SK-N-MC (cell line): ENCODE results near the gene FGF19.

Source experiments
- DNase-seq: peaks from one replicate; pipeline ENCODE4 v3.0.0-alpha.2; 2011; ENCODE audit warnings: low read depth, low spot score
- H3K27ac ChIP-seq: fragments of 200-600 bp; sonication (generic); 2 replicates; pipeline ENCODE4 v1.5.1; 2016; ENCODE audit warnings: mixed run types
- H3K36me3 ChIP-seq: fragments of 200-600 bp; sonication (generic); 2 replicates; pipeline ENCODE4 v1.6.1; 2017; ENCODE audit warnings: antibody characterized with exemption, low read length, mixed read lengths; ENCODE audit not compliant: insufficient read depth
- H3K4me3 ChIP-seq: fragments of 200-600 bp; sonication (generic); 2 replicates; pipeline ENCODE4 v1.5.1; 2016
- H3K9ac ChIP-seq: fragments of 200-600 bp; sonication (generic); 2 replicates; pipeline ENCODE4 v1.8.0; 2017; ENCODE audit warnings: mixed run types, mixed read lengths; ENCODE audit not compliant: insufficient read length
- H3K9me3 ChIP-seq: fragments of 200-600 bp; sonication (generic); 2 replicates; pipeline ENCODE4 v1.6.1; 2017; ENCODE audit warnings: low read depth, mild to moderate bottlenecking, antibody characterized with exemption, low read length, moderate library complexity, mixed read lengths
- EZH2 ChIP-seq: fragments of 200-600 bp; sonication (generic); IDR thresholded peaks from one replicate; pipeline ENCODE4 v1.6.1; 2017; ENCODE audit warnings: antibody characterized with exemption
- FOXP2 ChIP-seq: optimal IDR thresholded peaks from 2 replicates; pipeline ENCODE3; 2011; ENCODE audit warnings: mild to moderate bottlenecking, moderate library complexity; ENCODE audit not compliant: insufficient read depth; ENCODE audit errors: extremely low read length, control extremely low read depth
- POLR2AphosphoS5 ChIP-seq: IDR thresholded peaks from 2 replicates; pipeline ENCODE4 v1.6.1; 2012; ENCODE audit warnings: mild to moderate bottlenecking, low read depth, low read length, borderline replicate concordance

The FGF19 gene

GRCh38 chr11:69658626-69659450, 45.0 kb downstream of the FGF19 start:
- no peaks in the 10 kb centered on the region for H3K9me3 ChIP-seq
- H3K36me3 ChIP-seq, result peaks cover 4% of the 10 kb centered on the region
- TF ChIP-seq EZH2 (no peak), POLR2AphosphoS5 (no peak), FOXP2 (no peak)
- no peak overlapping the region for H3K4me3 ChIP-seq
- DNase-seq, result no peak
- peak overlapping the region; percentile 4 for H3K9ac ChIP-seq
- H3K27ac ChIP-seq, result peak overlapping the region; percentile 80

- H3K9ac ChIP-seq, result peak overlapping the region; percentile 4
- no peak overlapping the region for H3K4me3 ChIP-seq
- no peak for DNase-seq
- no peaks in the 10 kb centered on the region for H3K9me3 ChIP-seq
- no peak for TF ChIP-seq FOXP2
- TF ChIP-seq POLR2AphosphoS5, result no peak
- TF ChIP-seq EZH2, result no peak
- H3K27ac ChIP-seq, result peak overlapping the region; percentile 80
- H3K36me3 ChIP-seq, result peaks cover 12% of the 10 kb centered on the region
Observed at GRCh38 chr11:69657911-69658625, 45.8 kb downstream of the FGF19 start.

- H3K4me3 ChIP-seq, result no peak overlapping the region
- H3K9ac ChIP-seq, result no peak overlapping the region
- DNase-seq, result no peak
- peaks cover 18% of the 10 kb centered on the region for H3K36me3 ChIP-seq
- H3K9me3 ChIP-seq, result no peaks in the 10 kb centered on the region
- TF ChIP-seq FOXP2, result no peak
- no peak for TF ChIP-seq POLR2AphosphoS5
- TF ChIP-seq EZH2, result no peak
- 0 out of 2 replicates have a peak overlapping the region, but pooled peaks have one; percentile 36 for H3K27ac ChIP-seq
Observed at GRCh38 chr11:69657456-69657910, 46.3 kb downstream of the FGF19 start.

GRCh38 chr11:69656536-69657455, 47.0 kb downstream of the FGF19 start:
- Histone ChIP-seq H3K9ac (no peak overlapping the region), H3K27ac (peak overlapping the region; percentile 98; the same call in 1 of the 2 replicates), H3K36me3 (peaks cover 25% of the 10 kb centered on the region), H3K9me3 (no peaks in the 10 kb centered on the region), H3K4me3 (no peak overlapping the region)
- no peak for DNase-seq
- no peak for TF ChIP-seq POLR2AphosphoS5
- TF ChIP-seq EZH2, result no peak
- TF ChIP-seq FOXP2, result no peak

- DNase-seq, result no peak
- H3K36me3 ChIP-seq, result peaks cover 35% of the 10 kb centered on the region
- peak overlapping the region; percentile 98 for H3K27ac ChIP-seq
- no peaks in the 10 kb centered on the region for H3K9me3 ChIP-seq
- no peak overlapping the region for H3K9ac ChIP-seq
- no peak overlapping the region for H3K4me3 ChIP-seq
- TF ChIP-seq POLR2AphosphoS5 (peak; percentile 8; the same call in 1 of the 2 replicates), EZH2 (no peak)
Observed at GRCh38 chr11:69655479-69656428, 48.1 kb downstream of the FGF19 start.

- no peak for DNase-seq
Observed at GRCh38 chr11:69654660-69655478, 49.0 kb downstream of the FGF19 start.

More at GRCh38 chr11:69654660-69655478, 49.0 kb downstream of the FGF19 start:
- TF ChIP-seq EZH2 (no peak), POLR2AphosphoS5 (peak; percentile 64)
- Histone ChIP-seq H3K36me3 (peaks cover 44% of the 10 kb centered on the region), H3K9ac (no peak overlapping the region), H3K27ac (peak overlapping the region; percentile 98), H3K4me3 (no peak overlapping the region), H3K9me3 (no peaks in the 10 kb centered on the region)
